Liver (tissue), 3 donors: ENCODE results near the gene PAX5.

Experiments
- GABPA ChIP-seq, 2 donors: IDR thresholded peaks in 1 of 2; conservative IDR thresholded peaks in 1 of 2; 2 replicates each; pipeline ENCODE4 v1.6.1; 2016; ENCODE audit warnings: antibody characterized with exemption in 2 of 2, mild to moderate bottlenecking in 1 of 2, moderate library complexity in 1 of 2
- HNF4G ChIP-seq: IDR thresholded peaks from 2 replicates; pipeline ENCODE4 v1.6.1; 2016; ENCODE audit warnings: antibody characterized with exemption
- RAD21 ChIP-seq, 2 donors: IDR thresholded peaks; 2 replicates each; pipeline ENCODE4 v1.6.1; 2016; ENCODE audit warnings: antibody characterized with exemption in 2 of 2, mild to moderate bottlenecking in 2 of 2
- YY1 ChIP-seq: IDR thresholded peaks from 2 replicates; pipeline ENCODE4 v1.6.1; 2016; ENCODE audit warnings: antibody characterized with exemption, mild to moderate bottlenecking
- TF ChIP-seq, protein P1 (sequence below): IDR thresholded peaks from 2 replicates; pipeline ENCODE4 v1.6.1; 2016; ENCODE audit warnings: antibody characterized with exemption
- TF ChIP-seq, protein P2 (sequence below): fragments of 150-350 bp; IDR thresholded peaks from 2 replicates; pipeline ENCODE4 v1.5.1; 2017; ENCODE audit warnings: improper control_type of control experiment, low read depth, low read length; ENCODE audit not compliant: missing input control
- donor health status: healthy.
- donor health status: healthy.

DNA sequence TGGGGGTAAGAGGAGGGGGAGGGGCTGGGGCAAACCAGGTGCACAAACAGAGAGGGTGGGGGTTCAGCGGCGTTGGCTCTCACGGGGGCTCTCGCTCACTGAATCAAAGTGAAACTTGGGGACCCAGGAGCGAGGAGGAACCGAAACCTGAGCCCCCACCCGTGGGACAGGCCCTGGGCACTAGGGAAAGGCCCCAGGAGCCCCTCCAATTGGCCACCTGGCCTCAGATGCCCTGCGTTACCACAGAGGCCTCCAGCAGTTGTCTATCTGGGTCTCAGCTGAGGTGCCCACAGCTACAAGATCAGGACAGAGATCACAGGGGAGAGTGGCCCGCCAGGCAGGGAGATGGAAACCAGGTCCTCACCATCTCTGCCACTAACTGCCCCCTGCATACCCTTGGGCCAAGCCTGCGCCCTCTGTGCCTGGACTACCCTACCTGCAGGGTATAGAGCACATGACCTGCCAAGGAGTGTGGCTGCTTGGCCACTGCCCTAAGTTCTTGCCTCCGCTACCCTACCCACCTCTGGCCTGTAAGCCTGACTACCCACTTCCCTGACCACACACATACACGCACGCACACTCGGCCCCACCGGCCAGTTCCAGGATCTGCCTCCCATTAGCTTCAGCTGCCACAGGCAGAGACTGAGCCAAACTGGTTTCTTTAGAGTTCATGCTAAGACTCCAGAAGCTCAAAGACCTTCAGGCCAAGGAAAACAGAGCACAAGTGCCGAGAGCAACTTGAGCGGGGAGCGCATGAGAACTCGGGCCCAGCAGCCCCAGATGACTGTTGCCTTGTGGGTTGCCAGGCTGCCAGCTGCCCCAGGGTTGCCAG is 39.9 kb downstream of the PAX5 start:
- TF ChIP-seq, protein P1, sequence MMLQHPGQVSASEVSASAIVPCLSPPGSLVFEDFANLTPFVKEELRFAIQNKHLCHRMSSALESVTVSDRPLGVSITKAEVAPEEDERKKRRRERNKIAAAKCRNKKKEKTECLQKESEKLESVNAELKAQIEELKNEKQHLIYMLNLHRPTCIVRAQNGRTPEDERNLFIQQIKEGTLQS: no peak
- TF ChIP-seq, protein P2, sequence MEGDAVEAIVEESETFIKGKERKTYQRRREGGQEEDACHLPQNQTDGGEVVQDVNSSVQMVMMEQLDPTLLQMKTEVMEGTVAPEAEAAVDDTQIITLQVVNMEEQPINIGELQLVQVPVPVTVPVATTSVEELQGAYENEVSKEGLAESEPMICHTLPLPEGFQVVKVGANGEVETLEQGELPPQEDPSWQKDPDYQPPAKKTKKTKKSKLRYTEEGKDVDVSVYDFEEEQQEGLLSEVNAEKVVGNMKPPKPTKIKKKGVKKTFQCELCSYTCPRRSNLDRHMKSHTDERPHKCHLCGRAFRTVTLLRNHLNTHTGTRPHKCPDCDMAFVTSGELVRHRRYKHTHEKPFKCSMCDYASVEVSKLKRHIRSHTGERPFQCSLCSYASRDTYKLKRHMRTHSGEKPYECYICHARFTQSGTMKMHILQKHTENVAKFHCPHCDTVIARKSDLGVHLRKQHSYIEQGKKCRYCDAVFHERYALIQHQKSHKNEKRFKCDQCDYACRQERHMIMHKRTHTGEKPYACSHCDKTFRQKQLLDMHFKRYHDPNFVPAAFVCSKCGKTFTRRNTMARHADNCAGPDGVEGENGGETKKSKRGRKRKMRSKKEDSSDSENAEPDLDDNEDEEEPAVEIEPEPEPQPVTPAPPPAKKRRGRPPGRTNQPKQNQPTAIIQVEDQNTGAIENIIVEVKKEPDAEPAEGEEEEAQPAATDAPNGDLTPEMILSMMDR: no peak
- no peak for TF ChIP-seq HNF4G
- TF ChIP-seq RAD21 (IDR thresholded peaks at IDR 0.05): no peak
- TF ChIP-seq GABPA (IDR thresholded peaks at IDR 0.05 in 1 of 2, conservative IDR thresholded peaks at IDR 0.05 in 1 of 2): no peak
- no peak for TF ChIP-seq YY1
